ENCODE results near the gene AIFM3.

The AIFM3 gene

DNA sequence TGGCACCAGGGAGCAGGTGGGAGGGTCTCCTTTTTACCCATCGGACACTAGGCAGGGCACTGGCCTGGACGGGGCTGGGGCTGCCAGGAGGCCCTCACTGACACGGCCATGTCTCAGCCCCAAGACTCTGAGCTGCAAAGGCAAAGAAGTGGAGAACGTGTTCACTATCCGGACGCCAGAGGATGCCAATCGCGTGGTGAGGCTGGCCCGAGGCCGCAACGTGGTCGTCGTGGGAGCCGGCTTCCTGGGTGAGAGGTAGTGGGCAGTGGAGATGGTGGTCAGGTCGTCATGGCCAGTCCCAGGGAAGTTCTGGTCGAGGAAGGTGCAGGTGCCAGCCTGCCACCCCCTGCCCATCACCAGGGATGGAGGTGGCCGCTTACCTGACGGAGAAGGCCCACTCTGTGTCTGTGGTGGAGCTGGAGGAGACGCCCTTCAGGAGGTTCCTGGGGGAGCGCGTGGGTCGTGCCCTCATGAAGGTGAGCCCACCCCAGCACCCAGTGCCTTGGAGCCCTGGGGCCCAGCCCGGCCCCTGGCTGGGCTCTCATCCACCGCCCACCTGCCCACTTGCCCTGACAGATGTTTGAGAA is 9.3 kb downstream of the AIFM3 start:
- no peak for DNase-seq (ENCODE audit: low read depth in 2 of 2)

DNA sequence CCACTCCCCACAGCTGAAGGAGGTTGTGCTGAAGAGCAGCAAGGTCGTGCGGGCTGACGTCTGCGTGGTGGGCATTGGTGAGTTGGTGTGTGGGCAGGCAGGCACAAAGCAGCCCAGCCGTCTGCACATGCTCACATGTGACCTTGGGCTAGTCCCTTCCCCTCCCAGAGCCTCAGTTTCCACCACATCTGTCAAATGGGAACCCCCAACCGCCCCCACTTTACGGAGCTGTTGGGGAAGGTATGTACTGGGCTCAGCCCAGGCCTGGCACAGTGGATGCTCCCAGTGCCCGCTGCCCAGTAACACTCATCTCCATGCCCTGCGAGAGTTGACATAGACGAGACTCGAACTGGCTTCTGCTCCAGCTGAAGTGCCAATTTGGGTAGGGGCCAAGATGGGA is 10.0 kb downstream of the AIFM3 start:
- DNase-seq (ENCODE audit: low read depth in 2 of 2): no peak

DNA sequence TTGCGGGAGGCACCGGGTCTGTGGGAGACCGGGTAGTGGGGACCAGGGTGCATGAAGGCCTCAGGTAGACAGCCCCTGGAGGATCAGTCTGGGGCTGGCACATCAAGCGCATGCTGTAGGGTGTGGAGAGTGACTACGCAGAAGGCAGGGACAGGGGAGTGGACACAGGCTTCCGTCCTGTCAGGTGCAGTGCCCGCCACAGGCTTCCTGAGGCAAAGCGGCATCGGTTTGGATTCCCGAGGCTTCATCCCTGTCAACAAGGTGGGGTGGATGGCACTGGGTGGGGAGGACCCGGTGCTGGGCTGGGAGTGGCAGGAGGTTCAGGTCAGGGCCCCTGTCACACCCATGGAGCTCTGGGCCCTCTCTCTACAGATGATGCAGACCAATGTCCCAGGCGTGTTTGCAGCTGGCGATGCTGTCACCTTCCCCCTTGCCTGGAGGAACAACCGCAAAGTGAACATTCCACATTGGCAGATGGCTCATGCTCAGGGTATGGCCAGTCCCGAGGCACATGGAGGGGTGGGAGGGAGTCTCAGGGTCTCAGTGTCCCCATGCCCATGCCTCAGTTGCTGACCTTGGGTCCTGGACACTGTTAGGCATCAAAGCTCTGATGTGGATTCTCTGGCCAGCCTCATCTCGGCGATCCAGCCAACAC is 10.6 kb downstream of the AIFM3 start:
- no peak for DNase-seq (ENCODE audit: low read depth in 2 of 2)

DNA sequence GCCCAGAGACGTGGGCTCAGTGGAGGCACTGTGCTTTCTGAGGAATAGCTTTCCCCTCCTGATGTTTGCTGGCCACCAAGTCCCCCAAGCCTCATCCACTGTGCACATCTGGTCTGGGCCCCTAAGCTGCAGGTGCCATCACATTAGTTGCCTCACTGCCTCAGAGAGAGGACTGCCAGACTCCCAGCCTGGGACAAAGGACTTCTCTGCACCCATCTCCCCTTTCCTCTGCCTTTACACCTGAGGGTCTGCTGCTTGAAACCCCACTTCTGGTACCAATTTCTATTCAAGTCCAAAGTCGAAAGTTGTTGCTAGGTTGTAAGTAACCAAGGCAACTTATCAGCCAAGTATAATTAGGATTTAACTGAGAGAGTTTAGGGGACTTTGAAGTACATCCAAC is 11.4 kb downstream of the AIFM3 start:
- no peak for DNase-seq (ENCODE audit: low read depth in 2 of 2)

DNA sequence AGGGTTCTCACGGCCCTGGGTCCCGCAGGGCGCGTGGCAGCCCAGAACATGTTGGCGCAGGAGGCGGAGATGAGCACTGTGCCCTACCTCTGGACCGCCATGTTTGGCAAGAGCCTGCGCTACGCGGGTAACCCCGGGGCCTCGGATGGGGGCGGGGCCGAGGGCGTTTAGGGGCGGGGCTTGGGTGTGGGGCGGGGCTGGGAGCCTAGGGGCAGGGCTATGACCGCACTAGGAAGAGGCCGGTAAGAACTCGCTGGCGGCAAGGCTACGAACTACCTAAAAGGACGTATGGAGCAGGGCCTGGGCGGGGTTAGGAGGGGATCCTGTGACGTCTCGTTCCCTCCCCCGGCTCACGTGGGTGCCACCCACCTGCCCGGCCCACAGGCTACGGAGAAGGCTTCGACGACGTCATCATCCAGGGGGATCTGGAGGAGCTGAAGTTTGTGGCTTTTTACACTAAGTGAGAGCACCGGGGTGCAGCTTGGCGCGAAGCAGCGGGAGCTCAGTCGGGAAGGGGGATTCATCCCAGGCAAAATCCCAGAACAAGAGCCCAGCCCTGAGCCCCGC is 12.3 kb downstream of the AIFM3 start:
- peak; percentile 47 to 57 for DNase-seq (ENCODE audit: low read depth in 2 of 2)

DNA sequence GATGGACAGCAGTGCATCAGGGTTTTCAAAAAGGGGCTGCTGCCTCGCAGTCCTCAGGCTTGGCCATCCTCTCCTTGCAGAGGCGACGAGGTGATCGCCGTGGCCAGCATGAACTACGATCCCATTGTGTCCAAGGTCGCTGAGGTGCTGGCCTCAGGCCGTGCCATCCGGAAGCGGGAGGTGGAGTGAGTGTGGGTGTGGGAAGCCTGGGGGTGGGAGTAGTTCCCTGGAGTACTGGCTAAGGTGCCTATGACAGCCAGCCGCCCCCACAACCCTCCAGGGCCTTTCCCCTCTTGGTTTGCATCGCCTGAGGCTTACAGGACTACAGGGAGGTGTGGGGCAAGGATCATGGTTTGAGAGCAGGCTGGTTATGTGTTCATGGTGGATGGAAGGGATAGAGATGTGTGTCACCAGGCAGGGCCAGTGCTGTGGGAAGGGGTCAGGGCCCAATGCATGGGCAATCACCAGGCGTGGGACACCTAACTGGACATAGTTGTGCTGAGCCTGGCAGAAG is 12.9 kb downstream of the AIFM3 start:
- DNase-seq (ENCODE audit: low read depth in 2 of 2): no peak

DNA sequence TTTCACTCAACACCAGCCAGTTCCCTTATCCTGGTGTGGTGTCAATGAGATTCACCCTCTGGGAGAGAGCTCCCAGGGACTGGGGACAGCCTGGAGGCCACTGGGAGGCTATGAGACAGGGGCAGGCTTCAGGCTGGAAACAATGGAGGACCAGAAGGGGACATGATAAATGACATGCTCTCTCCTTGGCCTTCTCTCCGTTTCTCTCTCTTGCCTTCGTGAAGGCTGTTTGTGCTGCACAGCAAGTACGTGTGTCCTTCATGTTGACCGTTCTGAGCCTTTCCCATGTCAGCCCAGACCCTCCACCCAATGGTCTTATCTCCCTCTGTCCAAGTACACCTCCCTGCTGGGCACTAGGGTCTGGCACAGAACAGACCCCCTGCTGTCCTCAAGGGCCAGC is 13.5 kb downstream of the AIFM3 start:
- no peak for DNase-seq (ENCODE audit: low read depth in 2 of 2)

DNA sequence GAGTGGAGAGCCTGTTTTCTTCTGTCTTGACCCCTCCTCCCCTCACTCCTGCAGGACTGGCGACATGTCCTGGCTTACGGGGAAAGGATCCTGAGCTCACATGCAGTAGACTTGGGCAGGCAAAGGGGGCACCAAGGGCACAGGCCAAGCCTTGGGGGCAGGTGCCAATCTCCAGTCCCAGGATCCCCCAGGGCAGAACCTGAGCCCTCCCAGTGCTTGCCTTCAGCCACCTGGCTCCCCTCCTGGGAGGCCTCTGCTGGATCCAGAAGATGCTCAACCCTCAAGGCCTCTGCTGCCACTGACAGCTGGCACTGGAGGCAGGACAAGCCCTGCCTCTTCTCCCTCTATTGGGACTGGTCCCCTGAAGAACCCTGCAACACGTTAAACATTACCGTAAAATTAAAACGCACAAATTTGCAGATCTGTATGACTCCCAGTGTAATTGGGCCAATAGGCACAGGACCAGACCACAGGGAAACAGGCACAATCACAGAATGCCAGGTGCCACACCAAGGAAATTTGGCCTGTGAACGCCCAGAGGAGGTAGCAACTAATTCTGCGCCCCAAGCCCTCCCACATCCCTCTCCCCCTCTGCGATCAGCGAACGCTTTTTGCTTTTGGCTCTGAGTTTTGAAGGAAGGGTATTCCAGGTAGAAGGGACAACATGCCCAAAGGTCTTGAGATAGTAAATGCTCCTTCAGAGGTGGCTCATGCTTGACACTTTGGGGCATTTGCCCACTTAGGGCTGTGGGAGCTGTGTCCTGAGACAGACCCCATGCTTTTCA is 14.1 kb downstream of the AIFM3 start:
- DNase-seq (ENCODE audit: low read depth in 2 of 2): no peak

DNA sequence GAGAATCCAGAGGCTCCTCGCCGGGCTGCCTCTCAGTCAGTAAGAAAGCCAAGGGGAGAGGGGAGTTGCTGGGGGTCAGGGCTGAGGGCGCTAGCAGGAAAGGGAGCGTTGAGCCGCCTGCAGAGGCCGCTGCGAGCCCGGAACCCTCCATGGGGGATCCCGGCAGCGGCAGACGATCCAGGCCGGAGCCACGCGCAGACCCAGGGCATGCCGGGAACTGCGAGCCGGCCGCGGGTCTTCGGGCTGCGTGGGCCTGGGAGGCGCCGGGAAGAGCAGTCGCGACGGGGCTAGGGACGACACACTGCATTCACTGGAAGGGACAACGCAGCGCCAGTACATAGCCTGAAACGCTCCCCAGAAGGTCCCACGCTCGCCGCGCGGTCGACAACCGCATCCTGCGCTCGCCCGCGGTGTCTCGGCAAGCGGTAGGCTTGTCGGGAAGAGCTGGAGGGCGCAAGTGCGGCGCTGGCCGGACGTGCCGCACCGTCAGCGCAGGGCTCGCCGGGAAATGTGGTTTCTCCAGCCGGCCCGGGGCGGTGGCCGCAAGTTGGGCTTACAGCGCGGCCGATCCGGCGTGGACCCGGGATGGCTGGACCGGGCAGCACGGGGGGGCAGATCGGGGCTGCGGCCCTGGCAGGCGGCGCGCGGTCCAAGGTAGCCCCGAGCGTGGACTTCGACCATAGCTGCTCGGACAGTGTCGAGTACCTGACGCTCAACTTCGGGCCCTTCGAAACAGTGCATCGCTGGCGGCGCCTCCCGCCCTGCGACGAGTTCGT is 14.9 kb downstream of the AIFM3 start, which contains the start of gene LZTR1:
TSS of gene LZTR1 (plus strand) at position 511 of the 776 bp plus-strand sequence. CDS start at position 586, 75 bp downstream.
- peak; percentile 58 to 59 for DNase-seq (ENCODE audit: low read depth in 2 of 2)

DNA sequence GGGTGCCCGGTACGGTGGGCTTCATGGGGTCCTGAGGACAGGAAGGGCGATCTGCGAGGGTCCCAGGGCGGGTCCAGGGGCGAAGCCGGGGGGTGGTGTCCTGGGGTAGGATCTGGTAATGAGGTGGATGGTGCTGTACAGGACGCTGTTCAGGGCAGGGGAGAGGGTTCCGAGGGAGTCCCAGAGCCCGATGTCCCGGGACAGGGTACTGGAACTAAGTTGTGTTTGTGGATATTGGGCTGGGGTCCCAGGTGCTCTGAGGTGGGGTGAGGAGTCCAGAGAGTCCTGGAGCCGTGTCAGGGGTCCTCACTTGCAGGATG is 15.5 kb downstream of the AIFM3 start:
- DNase-seq (ENCODE audit: low read depth in 2 of 2): no peak

DNA sequence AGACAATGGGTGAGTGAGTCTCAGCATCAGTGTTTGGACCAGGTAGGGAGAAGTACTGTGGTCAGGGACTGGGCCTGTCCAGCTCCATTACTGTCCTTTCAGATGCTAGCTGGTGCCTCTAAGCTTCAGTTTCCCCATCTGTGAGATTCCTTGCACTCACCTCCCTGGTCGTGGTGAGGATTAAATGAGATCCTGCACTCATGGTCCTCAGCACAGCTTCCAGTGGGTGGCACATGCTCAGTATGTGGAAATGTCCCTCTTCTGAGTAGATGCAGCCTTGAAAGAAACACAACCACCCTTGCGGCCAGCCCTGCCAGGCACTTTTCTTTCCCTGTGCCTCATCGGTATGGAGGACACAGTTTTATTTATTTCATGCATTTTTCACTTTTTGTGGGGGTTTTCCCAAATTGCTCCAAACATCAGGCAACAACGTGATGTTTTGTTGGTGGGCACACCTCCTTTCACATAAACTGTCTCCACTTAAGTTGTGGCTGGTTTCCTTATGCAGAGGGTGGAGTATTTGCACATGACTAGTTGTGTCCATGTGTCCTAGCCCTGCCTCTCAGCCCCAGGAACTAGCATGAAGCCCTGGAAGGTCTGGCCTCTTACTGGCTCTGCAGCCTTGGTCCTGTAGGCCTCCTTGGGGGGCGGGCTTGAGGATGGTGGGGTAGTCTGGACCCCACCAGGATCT is 16.2 kb downstream of the AIFM3 start:
- DNase-seq (ENCODE audit: low read depth in 2 of 2): no peak

DNA sequence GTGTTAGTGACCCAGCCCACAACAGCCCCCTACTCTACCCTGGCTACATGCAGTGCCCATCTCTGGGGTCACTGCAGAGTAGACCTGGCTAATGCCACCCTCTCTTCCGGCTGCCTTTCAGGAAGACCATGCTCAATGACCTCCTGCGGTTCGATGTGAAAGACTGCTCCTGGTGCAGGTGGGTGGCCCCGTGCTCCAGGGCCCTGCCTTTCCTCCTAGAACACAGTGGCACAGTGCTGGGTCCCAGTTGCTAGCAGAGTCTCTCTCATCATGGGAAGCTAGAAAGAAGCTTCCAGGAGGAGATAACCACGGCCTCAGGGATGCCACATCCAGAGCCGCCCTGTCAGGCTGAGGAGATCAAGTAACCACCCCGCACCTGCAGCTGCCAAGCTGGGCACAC is 18.7 kb downstream of the AIFM3 start:
- no peak for DNase-seq (ENCODE audit: low read depth in 2 of 2)

DNA sequence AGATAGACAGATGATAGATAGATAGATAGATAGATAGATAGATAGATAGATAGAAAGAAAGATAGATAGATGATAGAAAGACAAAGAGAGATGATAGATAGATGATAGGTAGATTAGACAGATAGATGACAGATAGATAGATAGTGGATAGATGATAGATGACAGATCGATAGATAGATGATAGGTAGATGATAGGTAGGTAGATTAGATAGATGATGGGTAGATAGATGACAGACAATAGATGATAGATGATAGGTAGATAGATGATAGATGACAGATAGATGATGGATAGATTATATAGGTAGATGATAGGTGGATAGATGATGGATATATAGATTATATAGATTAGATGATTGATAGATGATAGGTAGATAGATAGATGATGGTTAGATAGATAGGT is 19.3 kb downstream of the AIFM3 start:
- DNase-seq (ENCODE audit: low read depth in 2 of 2): no peak

DNA sequence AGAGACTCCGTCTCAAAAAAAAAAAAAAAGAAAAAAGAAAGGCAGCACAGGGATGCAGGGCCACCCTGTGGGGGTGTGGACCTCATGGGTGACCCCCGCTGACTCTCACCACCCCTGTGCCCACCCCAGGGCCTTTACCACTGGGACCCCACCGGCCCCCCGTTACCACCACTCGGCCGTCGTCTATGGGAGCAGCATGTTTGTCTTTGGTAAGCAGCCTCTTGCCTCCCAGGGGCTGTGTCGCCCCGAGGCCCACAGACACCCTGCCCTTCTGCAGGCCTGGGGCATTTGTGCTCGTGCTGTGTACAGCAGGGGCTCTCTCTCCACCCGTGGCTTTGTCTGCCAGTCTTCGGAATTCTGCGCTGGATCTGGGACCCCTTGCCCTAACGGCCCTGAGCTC is 20.3 kb downstream of the AIFM3 start:
- no peak for DNase-seq (ENCODE audit: low read depth in 2 of 2)

DNA sequence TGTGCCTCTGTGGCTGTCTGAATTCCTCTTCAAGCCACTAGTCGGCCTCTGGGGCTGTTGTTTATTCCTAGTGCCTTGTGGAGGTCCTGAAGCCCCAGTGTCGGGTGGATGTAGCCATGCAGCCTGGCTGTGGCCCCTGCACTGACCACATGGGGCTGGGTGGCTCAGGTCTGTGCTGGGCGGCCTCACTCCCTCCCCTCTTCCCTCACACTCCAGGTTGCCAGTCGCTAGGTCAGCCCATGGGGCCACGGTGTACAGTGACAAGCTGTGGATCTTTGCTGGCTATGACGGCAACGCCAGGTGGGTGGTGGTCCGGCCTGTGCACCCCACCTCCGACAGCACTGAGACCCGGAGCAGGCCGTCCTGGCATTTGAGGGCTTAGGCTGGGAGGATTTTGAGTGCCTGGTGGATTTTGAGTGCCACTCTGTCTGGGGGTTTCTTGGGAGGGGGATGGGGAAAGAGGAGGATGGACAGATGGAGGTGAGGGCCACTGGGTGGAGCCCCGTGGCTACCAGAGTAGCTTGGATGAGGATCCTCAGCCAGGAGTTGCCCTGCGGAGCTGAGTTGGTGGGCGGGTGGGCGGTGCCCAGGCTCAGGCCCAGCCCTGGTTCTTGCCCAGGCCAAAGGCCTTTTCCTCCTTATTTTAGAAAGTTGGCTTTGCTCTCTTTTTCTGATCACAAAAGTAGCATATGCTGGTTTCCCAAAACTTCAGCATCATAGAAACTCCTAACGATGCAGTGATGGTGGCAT is 21.7 kb downstream of the AIFM3 start:
- no peak for DNase-seq (ENCODE audit: low read depth in 2 of 2)

DNA sequence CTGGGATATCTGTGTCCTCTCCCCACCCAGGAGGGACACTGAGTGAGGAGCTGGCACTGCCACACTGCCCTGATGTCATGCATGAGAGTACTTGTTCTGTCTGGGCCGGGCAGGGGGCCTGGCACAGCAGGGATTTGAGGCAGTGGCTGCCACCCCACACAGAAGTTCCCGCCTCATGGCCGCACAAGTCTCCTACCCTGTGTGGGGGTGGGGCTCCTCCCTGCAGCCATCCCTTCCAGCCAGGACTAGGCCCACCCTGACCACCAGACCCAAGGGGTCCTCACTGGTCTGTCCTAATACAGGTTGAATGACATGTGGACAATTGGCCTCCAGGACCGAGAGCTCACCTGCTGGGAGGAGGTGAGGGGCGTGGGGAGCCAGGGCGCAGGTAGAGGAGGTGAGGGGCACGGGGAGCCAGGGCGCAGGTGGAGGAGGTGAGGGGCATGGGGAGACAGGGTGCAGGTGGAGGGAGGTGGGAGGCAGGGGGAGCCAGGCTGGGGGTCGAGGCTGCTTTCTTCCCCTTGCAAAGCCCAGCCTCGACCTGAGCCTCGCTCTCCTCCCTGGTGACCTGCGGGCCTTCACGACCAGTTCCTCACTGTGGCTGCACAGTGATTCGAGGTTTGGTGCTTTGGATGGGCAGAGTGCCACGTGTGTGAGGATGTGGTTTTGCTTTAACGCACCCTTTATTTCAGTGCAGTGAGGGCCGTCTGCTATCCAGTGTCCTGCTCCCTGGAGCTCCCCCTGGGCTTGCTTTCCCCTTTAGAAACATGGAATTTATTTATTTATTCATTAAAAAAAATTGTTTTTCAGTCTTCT is 22.5 kb downstream of the AIFM3 start:
- no peak for DNase-seq (ENCODE audit: low read depth in 2 of 2)

DNA sequence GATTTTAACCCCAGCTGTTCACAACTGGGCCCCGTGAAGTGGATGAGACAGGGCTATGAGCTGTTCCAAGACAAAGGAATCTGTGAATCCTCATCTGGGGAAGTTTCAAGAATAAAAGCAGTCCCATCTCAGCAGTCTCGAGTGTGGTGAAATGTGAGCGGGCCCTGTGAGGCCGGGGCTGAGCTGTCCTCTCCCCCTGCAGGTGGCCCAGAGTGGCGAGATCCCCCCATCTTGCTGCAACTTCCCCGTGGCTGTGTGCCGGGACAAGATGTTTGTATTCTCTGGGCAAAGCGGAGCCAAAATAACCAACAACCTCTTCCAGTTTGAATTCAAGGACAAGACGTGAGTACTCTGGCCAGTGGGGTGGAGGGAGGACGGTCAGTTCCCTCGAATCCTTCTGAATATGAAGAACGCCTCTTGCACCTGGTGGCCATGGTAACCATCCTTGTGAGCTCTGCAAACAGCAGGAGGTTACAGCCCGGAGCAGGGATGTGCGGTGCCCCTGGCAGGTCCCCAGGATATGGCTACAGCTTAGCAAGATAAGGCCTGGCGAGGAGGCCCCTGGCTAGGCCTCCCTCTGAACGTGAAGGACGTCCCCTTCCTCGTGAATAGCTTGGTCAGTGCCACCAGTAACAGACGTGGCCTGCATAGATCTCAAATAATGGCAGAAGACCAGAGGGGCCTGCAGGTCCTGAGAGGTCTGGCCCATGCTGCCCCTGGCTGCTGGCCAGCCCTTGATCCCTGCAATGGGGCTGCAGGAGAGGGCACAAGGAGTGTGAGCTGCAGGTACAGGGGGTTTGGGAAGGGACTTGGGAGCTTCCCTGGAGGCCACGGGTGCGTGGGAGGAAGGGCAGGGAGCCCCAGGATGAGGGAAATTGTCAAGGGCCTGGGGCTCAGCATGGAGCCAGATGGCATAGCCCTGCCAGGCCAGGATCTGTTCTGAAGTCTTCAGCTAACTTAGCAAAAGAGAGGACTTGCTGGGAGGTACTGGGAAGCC is 23.4 kb downstream of the AIFM3 start:
- DNase-seq (ENCODE audit: low read depth in 2 of 2): no peak

DNA sequence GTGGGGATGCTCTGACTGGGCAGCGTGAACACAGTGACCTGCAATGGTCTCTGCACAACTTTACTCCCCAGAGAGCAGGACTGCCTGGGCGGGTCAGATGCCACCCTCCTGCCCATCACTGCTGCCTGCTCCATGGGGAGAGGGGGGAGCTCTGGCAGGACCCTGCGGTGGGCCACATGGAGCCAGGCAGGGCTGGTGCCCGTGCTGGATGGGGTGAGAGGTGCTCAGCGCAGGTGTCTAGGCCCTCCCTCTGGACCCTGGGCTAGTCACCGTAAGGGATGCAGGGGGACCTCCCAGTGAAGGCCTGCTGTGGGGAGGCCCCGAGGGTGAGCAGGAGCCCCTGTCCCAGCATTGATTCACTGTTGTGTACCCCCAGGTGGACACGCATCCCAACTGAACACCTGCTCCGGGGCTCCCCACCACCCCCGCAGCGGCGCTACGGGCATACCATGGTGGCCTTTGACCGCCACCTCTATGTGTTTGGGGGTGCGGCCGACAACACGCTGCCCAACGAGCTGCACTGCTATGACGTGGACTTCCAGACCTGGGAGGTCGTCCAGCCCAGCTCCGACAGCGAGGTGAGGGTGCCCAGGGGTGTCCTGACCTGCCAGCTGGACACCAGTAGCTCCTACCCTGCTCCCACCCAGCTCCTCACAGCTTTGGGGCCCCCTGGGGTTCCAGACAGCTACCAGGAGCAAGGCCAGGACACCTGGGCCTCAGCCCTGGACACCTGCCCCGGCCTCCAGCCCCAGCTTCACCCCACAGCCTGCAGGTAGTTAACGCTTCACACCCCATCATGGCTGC is 24.4 kb downstream of the AIFM3 start:
- no peak for DNase-seq (ENCODE audit: low read depth in 2 of 2)
